Suppressor macrophage (primary cell): ENCODE results near the gene KRT71.
"Not testable (repeated sequence)": the region's sequence is repeated elsewhere in the genome, so short reads cannot be mapped to it uniquely, and the experiment has no call there.

Experiments
- DNase-seq, 4 experiments: peaks; one replicate each; pipeline ENCODE4 v3.0.0-alpha.2; 2020 to 2022

Gene KRT71

GRCh38 chr12:52519826-52520662 is 32.9 kb downstream of the KRT71 start, which contains the start of gene KRT5:
Gene KRT5, minus strand, starts transcription at chr12:52520394. Its CDS starts 98 bp downstream, at chr12:52520296.
- no peak for DNase-seq

GRCh38 chr12:52519387-52519703 is 33.6 kb downstream of the KRT71 start:
- DNase-seq, result no peak

DNA sequence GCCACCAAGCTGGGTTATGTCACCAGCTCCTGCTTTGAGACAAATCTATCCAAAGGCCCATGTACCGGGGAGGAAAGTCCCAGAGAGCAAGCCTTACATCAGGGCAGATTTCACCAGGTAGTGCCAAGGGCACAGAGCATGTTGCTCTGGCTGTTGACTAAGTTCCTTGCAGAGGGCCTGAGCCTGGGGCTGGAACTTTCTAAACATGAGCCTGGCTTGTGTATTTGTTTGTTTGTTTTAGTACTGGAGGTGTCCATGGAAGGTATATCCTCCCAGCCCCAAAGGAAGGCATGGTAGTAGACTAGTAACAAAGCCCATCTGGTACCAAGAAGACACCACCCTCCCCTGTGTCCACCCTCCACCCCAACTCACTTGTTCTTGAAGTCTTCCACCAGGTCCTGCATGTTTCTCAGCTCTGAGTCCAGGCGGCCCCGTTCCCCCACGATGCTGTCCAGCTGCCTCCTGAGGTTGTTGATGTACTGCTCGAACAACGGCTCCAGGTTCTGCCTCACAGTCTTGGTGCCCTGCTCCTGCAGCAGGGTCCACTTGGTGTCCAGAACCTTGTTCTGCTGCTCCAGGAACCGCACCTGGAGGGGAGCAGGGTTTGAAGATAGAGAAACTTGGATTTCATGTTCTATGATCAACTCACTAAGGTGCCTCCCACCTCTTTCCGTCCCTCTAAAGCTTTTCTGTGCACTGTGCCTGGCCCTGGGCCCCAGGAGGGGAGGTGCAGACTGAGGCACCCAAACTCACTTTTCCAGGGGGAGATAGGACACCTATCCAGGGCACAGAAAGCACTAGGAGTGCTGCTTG is 34.2 kb downstream of the KRT71 start:
- no peak for DNase-seq

- no peak for DNase-seq
Observed at GRCh38 chr12:52517888-52518287, 35.1 kb downstream of the KRT71 start.

- DNase-seq, result no peak
Observed at GRCh38 chr12:52517005-52517835, 35.7 kb downstream of the KRT71 start.

GRCh38 chr12:52515927-52516831 is 36.8 kb downstream of the KRT71 start:
- no peak for DNase-seq

DNA sequence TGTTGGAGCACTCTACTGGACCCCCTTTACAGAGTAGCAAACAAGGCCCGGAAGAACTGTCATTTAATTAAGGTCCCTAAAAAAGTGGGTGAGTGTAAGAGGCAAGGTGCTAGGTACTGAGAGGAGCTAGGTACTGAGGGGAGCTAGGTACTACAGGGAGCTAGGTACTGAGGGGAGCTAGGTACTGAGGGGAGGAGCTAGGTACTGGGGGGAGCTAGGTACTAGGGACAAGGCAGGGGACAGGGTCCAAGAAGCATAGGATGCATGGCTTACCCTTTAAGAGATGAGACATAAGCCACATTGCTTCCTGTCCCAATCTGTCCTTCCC is 37.7 kb downstream of the KRT71 start:
- no peak for DNase-seq

DNA sequence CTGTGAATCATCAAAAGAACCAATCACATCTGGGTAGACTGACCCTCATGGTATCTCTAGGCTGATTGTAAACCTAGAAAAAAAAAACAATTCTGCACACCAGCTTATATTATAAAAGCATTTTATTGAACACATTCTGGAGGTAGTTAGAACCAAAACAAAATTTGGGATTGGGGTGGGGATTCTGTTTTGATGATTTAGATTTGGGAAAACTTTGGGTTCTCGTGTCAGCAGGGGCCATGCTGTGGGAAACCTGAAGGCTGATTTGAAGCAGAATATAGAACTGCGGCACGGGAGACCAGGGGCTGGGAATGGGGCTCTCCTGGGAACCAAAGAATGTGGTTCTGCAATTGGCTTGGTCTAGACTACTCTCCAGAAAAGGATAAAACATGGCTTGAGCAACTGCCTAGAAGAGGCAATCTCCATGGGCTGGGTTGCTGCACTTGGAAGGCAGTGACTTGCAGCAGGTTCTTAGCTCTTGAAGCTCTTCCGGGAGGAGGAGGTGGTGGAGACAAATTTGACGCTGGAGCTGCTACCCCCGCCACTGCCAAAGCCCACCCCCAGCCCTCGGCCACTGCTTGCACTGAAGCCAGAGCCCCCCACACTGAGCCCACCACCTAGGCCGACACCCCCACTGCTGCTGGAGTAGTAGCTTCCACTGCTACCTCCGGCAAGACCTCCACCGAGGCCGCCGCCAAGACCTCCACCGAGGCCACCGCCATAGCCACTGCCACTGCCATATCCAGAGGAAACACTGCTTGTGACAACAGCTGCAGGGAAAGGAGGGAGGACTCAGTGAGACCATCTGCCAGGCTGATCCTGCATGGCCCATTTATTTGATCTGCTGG is 38.2 kb downstream of the KRT71 start:
- no peak for DNase-seq

DNA sequence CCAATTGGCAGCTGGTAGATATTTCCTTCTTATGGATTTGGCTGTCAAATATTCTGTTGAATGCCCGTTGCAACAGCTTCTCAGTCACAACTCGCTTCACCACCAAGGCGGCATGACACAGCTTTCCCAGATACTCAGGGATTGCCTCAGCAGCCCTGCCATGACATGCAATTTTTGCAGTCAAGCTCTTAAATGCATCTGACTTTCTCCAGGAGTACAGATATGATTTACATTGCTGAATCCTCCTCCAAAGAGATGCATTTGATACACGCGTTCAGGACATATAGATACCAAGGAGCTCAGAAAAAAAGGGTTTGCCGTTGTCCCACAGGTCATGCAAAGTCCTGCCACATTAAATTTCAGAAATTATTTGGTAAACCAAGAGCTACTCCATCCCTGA is 39.2 kb downstream of the KRT71 start:
- no peak for DNase-seq

DNA sequence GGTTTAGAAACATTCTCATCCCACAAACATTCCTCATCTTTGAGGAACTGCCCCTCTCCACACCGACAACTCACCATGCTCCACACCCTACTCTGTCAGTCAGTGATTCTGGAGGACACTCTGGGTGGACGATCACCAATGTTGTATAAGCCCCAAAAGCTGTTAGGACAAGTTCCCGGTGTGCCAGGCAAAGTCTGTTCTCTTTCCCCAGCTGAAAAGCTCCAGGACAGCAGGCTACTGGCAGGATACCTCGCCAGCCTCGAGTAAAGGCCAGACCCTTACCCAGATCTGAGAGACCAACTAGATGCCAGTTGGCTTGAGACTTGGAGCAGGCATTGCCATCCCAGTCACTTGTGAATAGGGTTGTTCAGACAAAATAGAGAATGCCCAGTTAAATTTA is 44.7 kb downstream of the KRT71 start:
- DNase-seq, result no peak

GRCh38 chr12:52506858-52507715 is 45.9 kb downstream of the KRT71 start:
- DNase-seq, result peak in 3 of 4 experiments; percentile 22 to 58 (median 52)

DNA sequence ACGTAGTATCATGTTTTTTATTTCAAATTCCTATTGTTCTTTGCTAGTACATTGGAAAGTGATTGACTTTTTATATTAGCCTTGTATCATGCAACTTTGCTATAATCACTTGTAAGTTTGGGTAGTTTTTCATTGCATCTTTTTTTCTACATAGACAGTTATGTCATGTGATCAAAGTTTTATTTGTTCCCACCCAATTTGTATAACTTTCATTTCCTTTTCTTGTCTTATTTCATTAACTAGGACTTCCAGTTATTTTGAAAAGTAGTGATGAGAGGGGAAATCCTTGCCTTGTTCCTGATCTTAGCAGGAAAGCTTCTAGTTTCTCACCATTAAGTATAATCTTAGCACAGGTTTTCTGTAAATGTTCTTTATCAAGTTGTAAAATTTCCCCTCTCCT is 50.1 kb downstream of the KRT71 start:
- DNase-seq, result no peak

DNA sequence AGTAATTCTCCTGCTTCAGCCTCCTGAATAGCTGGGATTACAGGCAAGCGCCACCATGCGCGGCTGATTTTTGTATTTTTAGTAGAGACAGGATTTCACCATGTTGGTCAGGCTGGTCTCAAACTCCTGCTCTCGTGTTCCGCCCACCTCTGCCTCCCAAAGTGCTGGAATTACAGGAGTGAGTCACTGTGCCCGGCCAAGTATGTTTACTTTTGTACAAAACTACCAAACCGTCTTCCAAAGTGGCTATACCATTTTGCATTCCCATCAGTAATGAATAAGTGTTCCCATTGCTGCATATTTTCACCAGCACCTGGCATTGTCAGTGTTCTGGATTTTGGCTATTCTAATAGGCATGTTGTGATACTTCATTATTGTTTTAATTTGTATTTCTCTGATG is 51.5 kb downstream of the KRT71 start:
- no peak for DNase-seq

DNA sequence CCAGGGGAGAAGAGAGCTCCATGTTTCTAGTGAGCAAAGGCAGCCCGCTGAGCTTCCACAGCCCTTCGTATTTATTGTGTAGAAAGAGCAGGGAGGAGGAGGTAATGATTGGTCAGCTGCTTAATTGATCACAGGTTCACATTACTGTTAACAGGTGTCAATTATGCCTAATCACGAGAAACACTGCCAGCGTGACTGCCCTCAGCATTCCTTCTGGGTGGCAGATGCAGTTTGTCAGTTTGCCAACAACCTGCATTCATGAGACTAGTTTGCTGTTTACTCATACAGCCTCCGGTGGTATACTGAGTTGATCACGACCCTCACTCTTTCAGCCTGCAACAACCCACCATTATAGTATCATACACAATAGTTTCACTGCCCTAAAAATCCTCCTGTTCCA is 52.4 kb downstream of the KRT71 start:
- DNase-seq, result not testable (repeated sequence)

- no peak for DNase-seq
Observed at GRCh38 chr12:52499806-52500560, 53.0 kb downstream of the KRT71 start.

DNA sequence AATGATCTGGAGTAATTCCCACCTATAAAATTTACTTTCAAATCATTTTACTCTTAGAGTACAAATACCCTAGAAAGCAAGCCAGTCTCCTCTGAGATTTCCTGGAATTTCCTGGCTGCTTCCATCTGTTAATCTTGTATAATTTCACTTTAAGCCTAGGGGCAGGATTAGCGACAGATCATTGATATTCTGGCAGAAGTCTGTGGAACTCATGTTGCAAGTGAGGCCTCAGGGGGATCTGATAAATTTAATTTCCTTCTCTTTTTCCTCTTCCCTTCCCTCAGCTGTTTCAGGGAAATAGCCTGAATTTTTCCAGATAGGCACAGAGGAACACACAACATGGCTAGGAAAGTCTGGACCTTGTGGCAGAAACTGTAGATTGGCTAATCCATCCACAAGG is 54.0 kb downstream of the KRT71 start:
- DNase-seq, result no peak

- DNase-seq, result no peak
Observed at GRCh38 chr12:52497975-52498374, 55.0 kb downstream of the KRT71 start.

DNA sequence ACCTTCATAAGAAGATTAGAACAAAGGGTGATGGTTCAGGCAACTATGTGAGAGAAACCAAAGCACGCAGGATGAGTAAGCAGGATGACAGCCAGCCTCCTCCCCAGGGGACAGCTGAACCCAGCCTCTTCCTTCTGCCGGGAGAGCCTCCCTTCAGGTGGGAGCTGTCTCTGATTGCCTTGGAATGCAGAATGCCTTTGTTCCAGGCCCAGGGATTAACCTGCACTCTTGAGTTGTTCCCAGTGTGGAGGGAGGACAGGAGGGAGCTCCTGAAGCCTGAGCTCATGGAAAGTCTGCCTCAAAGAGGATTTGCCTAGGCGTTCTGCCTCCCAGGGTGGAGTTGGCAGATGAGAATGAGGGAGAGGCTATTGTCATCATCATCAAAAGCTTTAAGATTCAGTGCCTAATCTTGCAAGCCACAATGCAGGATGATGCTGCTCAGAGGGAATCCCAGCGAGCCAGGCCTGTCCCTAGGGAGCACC is 56.3 kb downstream of the KRT71 start:
- DNase-seq, result no peak

DNA sequence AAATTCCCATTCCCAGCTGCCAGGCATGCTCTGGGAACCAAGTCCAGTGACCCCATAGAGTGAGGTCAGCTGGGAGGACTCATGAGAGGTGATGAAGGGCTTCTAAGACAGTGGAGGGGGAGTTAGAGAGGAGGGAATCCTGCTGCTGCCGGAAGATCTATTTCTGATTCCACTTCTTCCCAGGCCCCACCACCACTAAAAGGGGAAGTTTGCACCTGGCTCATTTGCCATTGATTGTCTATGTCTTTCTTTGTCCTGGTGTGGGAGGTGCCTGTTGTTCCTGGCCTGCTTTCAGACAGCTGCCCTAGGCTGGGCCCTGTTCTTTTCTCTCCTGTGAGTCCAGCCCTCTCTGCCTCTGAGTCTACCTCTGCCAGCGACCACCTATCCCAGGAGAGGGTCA is 56.9 kb downstream of the KRT71 start:
- DNase-seq, result no peak
